GM19043 (cell line): ENCODE data around the gene MAGOHB.
A peak's percentile ranks its signal among the peaks of the same experiment; 100 is the strongest.
"Not testable (repeated sequence)": the region's sequence is repeated elsewhere in the genome, so short reads cannot be mapped to it uniquely, and the experiment has no call there.

Source experiments
- ATAC-seq: cut with Tn5 transposase; IDR thresholded peaks from one replicate; pipeline ENCODE4 v1.9.1; 2021; ENCODE audit warnings: low read depth; ENCODE audit not compliant: unreplicated experiment

Gene MAGOHB

GRCh38 chr12:10613349-10614055 is at the start of gene MAGOHB:
Gene MAGOHB, minus strand, starts transcription at chr12:10613609. Its CDS starts 77 bp downstream, at chr12:10613532.
- ATAC-seq: peak; percentile 98

- no peak for ATAC-seq
These were observed 47.9 kb upstream of the MAGOHB start for GRCh38 chr12:10661338-10661737.

DNA sequence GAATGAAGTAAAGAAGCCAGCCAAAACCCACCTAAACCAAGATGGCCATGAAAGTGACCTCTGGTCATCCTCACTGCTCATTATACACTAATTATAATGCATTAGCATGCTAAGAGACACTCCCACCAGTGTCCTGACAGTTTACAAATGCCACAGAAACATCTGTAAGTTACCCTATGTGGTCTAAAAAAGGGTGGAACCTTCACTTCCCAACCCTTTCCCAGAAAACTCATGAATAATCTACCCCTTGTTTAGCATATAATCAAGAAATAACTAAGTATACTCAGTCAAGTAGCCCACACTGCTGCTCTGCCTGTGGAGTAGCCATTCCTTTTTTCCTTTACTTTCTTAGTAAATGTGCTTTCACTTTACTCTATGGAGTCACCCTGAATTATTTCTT is 40.6 kb upstream of the MAGOHB start:
- no peak for ATAC-seq

- ATAC-seq: no peak
These were observed 38.8 kb upstream of the MAGOHB start for GRCh38 chr12:10652192-10652591.

DNA sequence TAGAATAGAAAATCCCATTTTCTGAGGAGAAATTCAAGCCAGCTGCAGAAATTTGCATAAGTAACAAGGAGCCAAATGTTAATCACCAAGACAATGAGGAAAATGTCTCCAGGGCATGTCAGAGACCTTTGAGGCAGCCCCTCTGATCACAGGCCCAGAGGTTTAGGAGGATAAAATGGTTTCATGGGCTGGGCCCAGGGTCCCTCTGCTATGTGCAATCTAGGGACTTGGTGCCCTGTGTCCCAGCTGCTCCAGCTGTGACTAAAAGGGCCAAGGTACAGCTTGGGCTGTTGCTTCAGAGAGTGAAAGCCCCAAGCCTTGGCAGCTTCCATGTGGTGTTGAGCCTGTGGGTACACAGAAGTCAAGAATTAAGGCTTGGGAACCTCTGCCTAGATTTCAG is 33.2 kb upstream of the MAGOHB start:
- ATAC-seq: not testable (repeated sequence)

- no peak for ATAC-seq
These were observed 32.5 kb upstream of the MAGOHB start for GRCh38 chr12:10645910-10646309.

GRCh38 chr12:10641735-10642500 is 28.5 kb upstream of the MAGOHB start:
- no peak for ATAC-seq

- ATAC-seq: no peak
These were observed 25.3 kb upstream of the MAGOHB start for GRCh38 chr12:10638728-10639127.

DNA sequence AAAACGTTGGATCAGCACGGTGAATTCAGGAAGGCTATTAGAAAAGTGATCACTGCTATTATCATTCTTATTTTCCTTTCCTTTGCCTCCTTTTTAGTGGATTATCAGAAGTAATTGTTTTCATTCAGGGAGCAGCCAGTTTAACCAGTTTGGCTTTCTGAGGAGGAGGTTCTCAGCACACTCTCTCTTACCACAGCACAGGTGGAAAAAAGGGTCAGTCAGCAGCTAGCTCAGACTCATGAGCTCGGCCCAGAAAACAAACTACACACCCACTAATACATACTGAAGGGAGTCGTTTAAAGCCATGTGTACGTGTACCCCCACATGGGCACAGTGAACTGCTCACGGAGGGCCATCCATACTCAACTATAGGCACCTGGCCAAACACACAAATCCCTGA is 23.2 kb upstream of the MAGOHB start:
- no peak for ATAC-seq

DNA sequence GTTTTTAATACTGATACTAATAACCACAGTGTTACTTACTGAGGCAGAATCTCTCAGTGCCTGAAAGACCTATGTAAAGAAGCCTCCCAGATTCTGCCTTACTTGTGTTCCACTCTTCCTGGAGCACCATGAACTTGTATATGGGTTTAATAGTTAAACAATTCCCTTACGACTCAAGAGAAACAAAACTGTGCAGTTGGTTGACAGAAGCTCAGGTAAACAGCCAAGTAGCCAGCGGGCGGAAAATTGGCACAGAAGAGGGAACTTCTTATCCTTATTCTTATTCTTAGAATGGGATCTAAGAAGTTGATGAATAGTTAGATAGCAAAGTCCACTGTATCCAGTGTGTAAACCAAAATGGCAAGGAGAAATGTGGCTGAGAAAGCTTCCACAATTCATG is 22.7 kb upstream of the MAGOHB start:
- no peak for ATAC-seq

GRCh38 chr12:10635306-10635705 is 21.9 kb upstream of the MAGOHB start:
- ATAC-seq: no peak

- ATAC-seq: no peak
These were observed 21.0 kb upstream of the MAGOHB start for GRCh38 chr12:10634427-10634826.

DNA sequence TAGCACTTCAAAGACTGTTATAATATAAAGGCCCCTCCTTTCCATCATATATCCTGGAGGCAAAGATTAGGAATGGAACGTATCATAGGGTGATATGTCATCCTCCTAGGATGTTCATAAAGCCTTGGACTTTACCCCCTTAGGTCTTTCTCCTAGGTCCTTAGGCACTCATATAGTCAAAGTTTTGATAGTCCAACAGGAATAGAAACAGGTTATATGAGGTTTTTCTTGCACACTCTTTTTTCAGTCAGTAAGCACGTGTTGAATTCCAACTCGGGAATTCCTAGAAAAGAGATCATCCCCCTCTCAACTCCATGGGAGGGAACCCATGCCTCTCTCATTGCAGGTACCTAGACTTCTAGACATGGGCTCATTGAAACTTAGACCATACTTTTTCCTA is 20.1 kb upstream of the MAGOHB start:
- no peak for ATAC-seq

- ATAC-seq: no peak
These were observed 18.8 kb upstream of the MAGOHB start for GRCh38 chr12:10632226-10632625.

DNA sequence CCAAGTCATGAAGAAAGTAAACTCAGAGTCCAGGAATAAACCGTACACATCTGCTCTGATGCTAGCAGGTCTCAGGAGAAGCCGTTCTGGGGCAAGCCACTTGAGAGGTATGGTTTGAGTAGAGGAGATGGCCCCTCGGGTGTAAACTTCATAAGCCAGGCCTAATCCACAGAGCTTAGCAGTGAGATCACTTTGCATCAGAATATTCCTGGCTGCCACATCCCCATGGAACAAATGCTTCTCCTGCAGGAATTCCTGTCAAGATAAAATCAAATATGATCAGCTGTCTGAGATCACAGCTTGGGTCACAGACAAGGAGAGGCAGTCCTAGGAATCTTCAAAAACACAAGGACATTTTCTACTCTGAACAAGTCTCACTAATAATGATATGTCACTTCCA is 11.2 kb upstream of the MAGOHB start:
- no peak for ATAC-seq

- ATAC-seq: no peak
These were observed 9.7 kb upstream of the MAGOHB start for GRCh38 chr12:10623131-10623530.

DNA sequence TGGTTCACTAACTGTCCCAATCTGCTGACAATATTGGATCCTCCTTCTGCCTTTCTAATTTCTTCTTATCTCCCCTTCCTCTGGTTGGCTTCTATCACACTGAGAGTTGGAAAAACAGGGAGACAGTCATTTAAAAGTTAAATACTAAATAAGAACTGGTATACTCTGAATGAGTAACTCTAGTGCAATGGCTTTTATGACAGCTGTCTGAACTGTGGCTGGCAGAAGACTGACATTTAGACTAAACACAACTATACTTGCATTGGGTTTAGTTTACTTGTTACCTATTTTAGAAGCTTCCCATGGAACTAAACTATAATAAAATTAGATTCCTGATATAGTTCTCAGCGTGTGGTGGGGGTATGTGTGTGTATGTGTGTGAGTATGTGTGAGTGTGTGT is 7.9 kb upstream of the MAGOHB start:
- no peak for ATAC-seq

DNA sequence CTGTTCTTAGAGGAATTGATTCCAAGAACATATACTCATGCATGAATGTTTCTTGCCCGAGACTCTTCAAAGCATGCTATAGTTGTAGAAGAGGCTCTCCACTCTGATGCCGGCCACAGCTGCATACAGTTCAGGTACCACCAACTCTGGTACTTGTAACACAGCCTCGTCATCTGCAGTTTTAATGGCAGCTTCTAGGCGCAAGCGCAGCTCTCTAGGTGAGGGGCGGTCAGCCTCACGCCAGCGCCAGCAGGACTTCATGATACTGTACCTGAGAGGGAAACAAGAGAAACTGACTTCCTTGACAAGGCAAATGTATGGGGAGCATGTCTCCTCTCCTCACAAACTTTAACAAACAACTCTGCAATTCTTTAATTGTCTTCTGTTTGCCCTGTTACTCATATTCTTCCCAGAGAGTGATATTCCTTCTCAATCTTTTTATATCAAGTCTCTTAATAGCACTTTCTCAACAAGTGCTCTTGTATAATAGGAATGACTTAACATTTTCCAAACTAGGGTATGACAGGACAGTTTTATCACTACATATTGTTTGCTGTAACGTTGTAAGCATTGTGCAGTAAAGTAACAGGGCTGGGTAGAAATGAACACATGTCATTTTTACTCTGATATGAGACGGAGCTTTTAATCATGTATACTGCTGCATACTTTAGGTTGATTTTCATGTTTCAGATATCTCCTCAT is 6.8 kb upstream of the MAGOHB start:
- no peak for ATAC-seq

GRCh38 chr12:10618338-10618987 is 5.1 kb upstream of the MAGOHB start:
- ATAC-seq: no peak

DNA sequence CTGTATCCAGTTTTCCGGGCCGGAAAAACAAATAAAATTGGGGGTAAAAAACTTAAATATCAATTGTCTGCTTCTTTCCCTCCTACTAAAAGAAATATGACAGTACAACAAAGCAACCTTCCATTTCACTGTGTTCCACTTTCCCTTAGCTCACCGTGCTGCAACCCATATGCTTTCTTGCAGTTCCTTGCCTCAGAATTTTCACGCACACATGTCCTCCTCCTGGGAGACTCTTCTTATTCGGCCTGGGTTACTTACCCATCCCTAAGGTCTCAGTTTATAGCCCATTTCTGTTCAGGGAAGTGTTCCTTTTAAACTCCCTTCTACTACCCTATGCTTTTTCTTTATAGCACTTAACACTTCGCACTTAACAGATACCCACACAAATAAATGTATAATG is 4.5 kb upstream of the MAGOHB start:
- ATAC-seq: no peak

DNA sequence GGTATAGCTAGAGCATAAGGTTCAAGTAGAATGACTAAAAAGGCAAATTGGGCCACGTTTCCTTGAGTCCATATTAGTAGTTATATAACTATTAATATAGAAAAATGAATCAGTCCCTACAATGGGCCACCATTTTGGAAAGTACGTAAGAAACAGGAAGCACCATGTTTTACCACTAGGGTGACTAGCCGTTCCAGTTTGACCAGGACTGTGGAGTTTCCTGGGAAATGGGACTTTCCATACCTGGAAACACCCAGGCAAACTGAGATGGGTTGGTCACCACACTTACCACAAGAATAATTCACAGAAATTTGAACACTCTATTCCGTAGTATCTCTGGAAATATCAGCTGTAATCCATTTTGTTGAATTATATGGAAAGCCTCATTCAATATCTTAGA is 2.1 kb upstream of the MAGOHB start:
- no peak for ATAC-seq
